HG02943 (cell line): Measurements from ENCODE around the gene F5.
"Not testable (repeated sequence)": the region's sequence is repeated elsewhere in the genome, so short reads cannot be mapped to it uniquely, and the experiment has no call there.

Experiments
- ATAC-seq: cut with Tn5 transposase; IDR thresholded peaks from one replicate; pipeline ENCODE4 v1.9.1; 2021; ENCODE audit warnings: mild to moderate bottlenecking, low read depth, moderate library complexity; ENCODE audit not compliant: unreplicated experiment

The F5 gene

DNA sequence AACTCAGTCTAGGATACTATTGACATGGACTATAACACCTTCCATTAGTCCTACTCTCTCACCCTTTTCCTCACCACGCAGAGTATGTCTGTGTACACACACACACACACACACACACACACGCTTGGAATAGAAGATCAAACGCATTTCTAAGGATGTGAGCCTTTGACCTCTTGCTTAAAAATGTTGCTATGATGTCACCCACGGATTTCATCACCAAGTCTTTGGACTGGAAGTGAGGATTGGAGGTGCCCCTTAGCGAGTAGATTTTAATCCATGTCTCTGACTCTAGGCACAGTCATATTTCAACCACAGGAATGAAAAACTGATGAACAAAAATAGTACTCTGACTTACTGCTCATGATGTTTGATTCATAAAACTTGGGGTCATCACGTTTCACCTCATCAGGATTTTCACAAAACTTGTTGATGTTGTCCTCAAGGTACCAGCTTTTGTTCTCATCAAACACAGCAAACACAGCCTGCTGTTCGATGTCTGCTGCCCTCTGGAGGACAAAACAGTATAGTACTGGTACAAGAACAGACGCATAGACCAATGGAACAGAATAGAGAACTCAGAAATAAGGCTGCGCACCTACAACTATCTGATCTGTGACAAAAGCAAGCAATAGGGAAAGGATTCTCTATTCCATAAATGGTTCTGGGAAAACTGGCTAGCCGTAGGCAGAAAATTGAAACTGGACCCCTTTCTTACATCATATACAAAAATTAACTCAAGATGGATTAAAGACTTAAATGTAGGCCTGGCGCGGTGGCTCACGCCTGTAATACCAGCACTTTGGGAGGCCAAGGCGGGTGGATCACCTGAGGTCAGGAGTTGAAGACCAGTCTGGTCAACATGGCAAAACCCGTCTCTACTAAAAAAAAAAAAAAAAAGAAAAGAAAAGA lies 39.9 kb downstream of the F5 start:
- ATAC-seq, result peak; percentile 59

DNA sequence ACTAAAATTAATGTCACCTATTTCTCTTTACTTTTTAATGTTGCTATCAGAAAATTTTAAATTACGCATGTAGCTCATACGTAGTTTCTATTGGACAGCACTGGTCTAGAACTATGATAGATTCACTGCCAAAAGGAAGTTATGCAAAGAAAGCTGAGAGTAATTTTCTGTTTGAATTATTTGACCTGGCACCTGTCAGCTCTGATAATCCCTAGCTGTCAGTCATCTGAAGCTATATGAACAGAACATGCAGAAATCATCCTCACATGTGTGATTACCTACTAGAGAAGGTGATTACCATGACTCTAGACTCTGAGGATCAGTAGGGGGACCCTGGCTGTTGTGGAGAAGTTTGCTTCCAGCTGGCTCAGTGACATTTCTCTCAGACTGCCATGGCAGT lies 40.8 kb downstream of the F5 start:
- no peak for ATAC-seq

- no peak for ATAC-seq
Observed at GRCh38 chr1:169538998-169539871, 47.0 kb downstream of the F5 start.

DNA sequence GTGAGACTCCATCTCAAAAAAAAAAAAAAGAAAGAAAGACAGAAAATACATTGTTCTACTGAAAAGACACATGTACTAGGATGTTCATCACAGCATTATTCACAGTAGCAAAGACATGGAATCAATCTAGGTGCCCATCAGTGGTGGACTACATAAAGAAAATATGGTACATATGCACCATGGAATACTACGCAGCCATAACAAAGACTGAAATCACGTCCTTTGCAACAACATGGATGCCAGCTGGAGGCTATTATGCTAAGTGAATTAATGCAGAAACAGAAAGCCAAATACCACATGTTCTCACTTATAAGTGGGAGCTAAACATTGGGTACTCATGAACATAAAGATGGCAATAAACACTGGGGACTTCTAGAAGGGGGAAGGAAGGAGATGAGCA lies 51.6 kb downstream of the F5 start:
- ATAC-seq, result no peak

DNA sequence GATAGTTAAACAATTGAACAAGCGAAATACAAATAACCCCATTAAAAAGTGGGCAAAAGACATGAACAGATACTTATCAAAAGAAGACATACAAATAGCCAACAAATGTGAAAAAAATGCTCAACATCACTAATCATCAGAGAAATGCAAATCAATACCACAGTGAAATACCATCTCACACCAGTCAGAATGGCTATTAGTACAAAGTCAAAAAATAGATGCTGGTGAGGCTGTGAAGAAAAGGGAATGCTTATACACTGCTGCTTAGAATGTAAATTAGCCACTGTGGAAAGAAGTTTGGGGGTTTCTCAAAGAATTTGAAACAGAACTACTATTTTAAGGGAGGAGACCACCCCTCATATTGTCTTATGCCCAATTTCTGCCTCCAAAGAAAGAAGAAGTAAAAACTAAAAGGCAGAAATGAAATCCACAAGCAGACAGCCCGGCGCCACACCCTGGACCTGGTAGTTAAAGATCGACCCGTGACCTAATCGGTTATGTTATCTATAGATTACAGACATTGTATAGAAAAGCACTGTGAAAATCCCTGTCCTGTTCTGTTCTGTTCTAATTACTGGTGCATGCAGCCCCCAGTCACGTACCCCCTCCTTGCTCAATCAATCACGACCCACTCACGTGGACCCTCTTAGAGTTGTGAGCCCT lies 52.6 kb downstream of the F5 start:
- not testable (repeated sequence) for ATAC-seq

DNA sequence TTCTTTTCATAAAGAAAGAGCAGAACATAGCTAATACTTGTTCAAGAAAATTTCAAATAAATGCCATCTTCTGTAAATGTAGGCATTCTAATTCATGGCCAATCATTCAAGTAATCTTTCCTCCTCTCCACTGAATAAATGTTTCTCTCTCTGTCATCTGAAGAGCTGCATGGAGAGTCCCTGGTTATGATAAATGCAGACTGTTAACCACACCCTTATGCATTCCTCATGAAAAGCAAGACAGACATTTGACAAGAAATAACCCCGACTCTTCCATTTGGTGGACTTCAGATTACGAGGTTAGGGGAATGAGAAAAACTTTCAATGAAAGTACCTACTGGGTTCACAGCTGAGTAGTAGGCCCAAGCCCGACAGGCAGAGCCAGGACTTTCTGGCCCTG lies 55.8 kb downstream of the F5 start:
- no peak for ATAC-seq

DNA sequence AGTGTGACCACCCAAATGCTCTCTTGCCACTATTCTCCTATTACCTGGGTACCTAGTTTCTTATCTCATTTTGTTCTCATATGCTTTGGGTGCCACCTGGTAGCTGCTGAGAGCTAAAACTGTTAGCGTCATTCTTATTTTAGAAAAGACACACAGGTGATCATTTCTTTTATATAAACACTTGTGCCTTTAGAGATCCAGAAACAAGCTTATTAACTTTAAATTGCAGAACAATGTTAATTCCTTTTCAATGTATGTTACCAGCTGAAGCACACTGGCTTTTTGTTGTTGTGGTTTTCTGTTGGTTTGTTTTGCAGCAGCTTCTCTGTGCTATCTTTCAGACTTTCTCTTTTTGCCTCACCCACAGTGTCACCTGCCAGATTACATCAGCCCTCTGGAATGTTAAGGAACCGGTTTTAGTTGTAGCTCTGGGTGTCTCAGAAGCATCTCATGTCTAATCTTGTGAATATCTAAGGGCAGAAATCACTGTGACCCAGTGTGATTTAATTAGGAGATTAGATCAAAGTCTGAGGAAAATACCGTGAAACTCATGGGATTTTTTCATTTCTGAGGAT lies 57.1 kb downstream of the F5 start:
- no peak for ATAC-seq

DNA sequence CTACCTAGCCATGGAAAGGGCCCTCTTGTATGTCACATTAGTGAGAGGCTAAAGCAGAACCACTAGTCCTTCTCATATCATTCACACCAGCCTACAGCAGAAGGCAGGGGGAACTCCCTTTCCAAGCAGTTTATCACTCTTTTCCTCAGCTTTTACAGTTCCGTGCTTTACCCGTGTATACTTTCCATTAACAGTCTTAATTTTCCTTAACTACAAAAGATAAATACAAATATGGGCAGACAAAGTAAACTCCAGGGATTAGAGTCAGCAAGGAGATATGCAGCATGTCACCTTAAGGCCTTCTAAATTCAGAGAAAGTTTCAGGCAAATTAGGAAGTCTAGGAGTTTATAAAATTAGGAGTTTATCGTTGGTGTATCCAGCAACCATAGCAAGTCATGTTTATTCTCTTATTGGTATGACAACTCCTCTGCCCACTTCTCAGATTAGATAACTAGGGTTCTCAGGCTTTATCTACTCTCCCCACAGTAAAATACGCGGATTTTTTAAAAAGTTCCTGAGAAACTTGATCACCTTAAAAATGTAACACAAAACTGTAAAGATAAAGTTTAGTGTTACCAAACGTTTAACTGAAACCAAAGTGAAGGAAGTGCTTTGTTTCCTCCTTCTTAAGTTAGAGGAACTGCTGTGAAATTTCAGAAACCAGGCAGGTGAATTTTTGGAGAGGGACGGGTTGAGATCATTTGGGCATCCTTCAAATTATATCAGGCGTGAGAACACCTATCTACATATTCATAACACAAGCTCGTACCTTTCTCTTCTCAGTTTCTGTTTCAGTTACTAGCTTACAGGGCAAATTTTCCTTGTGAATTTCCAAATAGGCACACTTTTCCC lies 57.8 kb downstream of the F5 start:
- no peak for ATAC-seq

GRCh38 chr1:169527451-169528214 lies 58.6 kb downstream of the F5 start:
- ATAC-seq, result no peak

- ATAC-seq, result no peak
Observed at GRCh38 chr1:169527001-169527400, 59.3 kb downstream of the F5 start.

GRCh38 chr1:169526120-169526832 lies 60.0 kb downstream of the F5 start:
- ATAC-seq, result no peak

GRCh38 chr1:169525391-169525790 lies 60.9 kb downstream of the F5 start:
- no peak for ATAC-seq

GRCh38 chr1:169523904-169524303 lies 62.4 kb downstream of the F5 start:
- no peak for ATAC-seq

- no peak for ATAC-seq
Observed at GRCh38 chr1:169521226-169521625, 65.1 kb downstream of the F5 start.

- no peak for ATAC-seq
Observed at GRCh38 chr1:169517558-169518186, 68.6 kb downstream of the F5 start.

GRCh38 chr1:169515641-169516040 lies 70.6 kb downstream of the F5 start:
- ATAC-seq, result no peak

GRCh38 chr1:169514566-169515270 lies 71.6 kb downstream of the F5 start:
- no peak for ATAC-seq
